ENCODE data around the gene TBC1D19.

DNA sequence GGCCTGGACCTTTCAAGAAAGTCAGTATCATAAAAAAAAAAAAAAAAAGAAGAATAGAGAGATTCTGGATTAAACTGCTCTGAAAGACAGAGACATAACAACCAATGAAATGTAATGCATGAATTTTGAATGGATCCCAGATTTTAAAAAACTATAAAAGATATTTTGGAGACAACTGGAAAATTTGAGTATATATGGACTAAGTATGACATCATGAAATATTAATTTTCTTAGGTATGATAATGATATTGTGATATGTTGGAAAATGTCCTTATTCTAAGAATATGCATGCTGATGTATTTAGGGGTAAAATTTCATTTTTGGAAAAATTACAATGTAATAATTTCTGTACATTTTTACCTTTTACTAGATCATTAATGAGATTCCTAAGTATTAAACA is 52.6 kb downstream of the TBC1D19 start:
- TF ChIP-seq, protein P1, sequence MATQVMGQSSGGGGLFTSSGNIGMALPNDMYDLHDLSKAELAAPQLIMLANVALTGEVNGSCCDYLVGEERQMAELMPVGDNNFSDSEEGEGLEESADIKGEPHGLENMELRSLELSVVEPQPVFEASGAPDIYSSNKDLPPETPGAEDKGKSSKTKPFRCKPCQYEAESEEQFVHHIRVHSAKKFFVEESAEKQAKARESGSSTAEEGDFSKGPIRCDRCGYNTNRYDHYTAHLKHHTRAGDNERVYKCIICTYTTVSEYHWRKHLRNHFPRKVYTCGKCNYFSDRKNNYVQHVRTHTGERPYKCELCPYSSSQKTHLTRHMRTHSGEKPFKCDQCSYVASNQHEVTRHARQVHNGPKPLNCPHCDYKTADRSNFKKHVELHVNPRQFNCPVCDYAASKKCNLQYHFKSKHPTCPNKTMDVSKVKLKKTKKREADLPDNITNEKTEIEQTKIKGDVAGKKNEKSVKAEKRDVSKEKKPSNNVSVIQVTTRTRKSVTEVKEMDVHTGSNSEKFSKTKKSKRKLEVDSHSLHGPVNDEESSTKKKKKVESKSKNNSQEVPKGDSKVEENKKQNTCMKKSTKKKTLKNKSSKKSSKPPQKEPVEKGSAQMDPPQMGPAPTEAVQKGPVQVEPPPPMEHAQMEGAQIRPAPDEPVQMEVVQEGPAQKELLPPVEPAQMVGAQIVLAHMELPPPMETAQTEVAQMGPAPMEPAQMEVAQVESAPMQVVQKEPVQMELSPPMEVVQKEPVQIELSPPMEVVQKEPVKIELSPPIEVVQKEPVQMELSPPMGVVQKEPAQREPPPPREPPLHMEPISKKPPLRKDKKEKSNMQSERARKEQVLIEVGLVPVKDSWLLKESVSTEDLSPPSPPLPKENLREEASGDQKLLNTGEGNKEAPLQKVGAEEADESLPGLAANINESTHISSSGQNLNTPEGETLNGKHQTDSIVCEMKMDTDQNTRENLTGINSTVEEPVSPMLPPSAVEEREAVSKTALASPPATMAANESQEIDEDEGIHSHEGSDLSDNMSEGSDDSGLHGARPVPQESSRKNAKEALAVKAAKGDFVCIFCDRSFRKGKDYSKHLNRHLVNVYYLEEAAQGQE (IDR thresholded peaks at IDR 0.05; ENCODE audit: insufficient read depth in 1 of 2, low read depth in 2 of 2, low read length in 2 of 2) = no peak
- no peak for TF ChIP-seq SIN3A (IDR thresholded peaks at IDR 0.05; ENCODE audit: borderline replicate concordance, insufficient read depth, low read length)

Data from PFSK-1 (cell line).